ENCODE data around the gene HIBCH. TPM values are rescaled to one million over a fixed set of nuclear protein-coding genes. Genes with fewer than 3 reads are reported as not detected.

HIBCH gene
- total and polyA plus RNA-seq, 2 experiments from 2014 or later = 15.9 to 70.0 TPM

DNA sequence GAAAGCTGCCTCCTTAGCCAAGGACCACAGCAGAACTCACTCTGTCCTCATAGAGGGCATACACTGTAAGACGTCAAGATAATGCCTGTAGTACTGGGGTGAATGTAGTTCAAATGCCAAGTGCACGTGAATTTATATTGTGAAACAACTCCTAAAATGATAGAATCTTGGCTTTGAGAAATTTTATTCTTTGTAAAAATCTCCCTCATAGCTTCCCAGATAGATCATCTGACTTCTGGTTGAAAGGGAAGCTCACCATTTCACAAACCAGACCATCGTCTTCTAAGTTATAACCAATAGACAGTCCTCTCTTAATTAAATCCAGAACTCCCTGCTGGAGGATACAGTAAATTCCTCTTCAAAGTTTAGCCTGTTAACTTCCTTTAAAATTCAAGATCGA lies 146.2 kb downstream of the HIBCH start:
- no peak overlapping the region for H3K4me3 ChIP-seq
- no peaks in the 10 kb centered on the region for H3K27me3 ChIP-seq
- no peak overlapping the region for H3K27ac ChIP-seq
- H3K9me3 ChIP-seq (ENCODE audit: low read depth) = no peaks in the 10 kb centered on the region
- DNase-seq (ENCODE audit: low read depth in 1 of 2, low spot score in 1 of 2) = no peak
- no peaks in the 10 kb centered on the region for H3K36me3 ChIP-seq
- peaks cover 8% of the 10 kb centered on the region for H3K4me1 ChIP-seq (ENCODE audit: low read depth)
- TF ChIP-seq, protein P1, sequence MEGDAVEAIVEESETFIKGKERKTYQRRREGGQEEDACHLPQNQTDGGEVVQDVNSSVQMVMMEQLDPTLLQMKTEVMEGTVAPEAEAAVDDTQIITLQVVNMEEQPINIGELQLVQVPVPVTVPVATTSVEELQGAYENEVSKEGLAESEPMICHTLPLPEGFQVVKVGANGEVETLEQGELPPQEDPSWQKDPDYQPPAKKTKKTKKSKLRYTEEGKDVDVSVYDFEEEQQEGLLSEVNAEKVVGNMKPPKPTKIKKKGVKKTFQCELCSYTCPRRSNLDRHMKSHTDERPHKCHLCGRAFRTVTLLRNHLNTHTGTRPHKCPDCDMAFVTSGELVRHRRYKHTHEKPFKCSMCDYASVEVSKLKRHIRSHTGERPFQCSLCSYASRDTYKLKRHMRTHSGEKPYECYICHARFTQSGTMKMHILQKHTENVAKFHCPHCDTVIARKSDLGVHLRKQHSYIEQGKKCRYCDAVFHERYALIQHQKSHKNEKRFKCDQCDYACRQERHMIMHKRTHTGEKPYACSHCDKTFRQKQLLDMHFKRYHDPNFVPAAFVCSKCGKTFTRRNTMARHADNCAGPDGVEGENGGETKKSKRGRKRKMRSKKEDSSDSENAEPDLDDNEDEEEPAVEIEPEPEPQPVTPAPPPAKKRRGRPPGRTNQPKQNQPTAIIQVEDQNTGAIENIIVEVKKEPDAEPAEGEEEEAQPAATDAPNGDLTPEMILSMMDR (IDR thresholded peaks at IDR 0.05; ENCODE audit: low read depth, low read length) = no peak

DNA sequence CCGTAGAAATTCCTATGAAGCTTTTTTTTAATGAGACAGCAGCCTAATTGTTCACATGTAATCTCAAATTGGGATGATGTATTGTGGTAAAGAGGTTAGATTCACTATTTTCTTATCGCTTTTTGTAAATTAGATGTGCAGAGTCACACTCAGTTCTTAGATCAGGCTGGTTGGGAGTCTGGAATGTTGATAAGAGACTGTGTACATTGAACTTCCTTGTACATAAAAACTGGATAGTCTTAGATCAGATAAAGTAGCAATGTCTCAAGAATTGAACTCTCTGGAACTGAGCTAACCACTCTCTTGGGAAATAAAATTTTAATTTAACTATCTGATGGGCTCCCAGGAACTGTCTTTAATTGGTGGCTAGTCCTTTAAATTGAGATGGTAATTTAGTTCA lies 149.0 kb downstream of the HIBCH start:
- H3K36me3 ChIP-seq = no peaks in the 10 kb centered on the region
- TF ChIP-seq, protein P1 (IDR thresholded peaks at IDR 0.05; ENCODE audit: low read depth, low read length) = no peak
- no peak for DNase-seq (ENCODE audit: low read depth in 1 of 2, low spot score in 1 of 2)
- H3K4me3 ChIP-seq = no peak overlapping the region
- no peaks in the 10 kb centered on the region for H3K4me1 ChIP-seq (ENCODE audit: low read depth)
- H3K9me3 ChIP-seq (ENCODE audit: low read depth) = no peaks in the 10 kb centered on the region
- no peak overlapping the region for H3K27ac ChIP-seq
- no peaks in the 10 kb centered on the region for H3K27me3 ChIP-seq

DNA sequence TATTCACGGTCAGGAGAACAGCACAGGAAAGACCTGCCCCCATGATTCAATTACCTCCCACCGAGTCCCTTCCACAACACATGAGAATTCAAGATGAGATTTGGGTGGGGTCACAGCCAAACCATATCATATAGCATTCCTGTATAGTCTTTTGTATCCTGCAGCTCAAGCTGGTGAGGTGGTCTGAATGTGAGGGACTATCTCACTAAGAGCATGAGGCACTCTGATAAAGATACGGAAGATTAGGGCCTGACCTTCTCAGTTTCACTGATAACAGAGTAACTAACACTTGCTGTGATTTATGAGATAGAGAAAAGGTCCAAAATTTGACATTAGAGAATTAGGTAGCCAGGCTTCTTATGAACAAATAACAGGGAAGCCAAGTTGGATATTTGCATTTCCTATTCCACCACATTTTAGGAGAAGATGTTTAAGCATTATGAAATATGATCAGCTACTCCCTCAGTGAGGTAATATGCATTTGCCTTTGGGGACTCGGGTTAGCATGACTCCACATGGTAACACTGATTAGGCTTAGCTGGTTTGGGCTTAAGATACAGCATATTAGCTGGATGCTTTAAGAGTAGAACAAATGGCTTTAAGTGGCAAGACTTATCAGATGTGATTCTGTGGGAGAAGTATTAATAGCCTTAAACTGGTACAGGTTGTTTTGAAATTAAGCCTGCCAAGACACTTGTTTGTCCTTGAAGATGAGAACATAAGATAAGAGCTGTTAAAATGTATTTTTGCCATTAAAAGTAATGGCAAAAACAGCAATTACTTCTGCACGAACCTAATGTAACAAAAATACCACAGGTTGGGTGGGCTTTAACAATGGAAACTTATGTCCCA lies 150.2 kb downstream of the HIBCH start:
- H3K27ac ChIP-seq = no peak overlapping the region
- no peaks in the 10 kb centered on the region for H3K9me3 ChIP-seq (ENCODE audit: low read depth)
- no peaks in the 10 kb centered on the region for H3K4me1 ChIP-seq (ENCODE audit: low read depth)
- DNase-seq (ENCODE audit: low read depth in 1 of 2, low spot score in 1 of 2) = no peak
- no peaks in the 10 kb centered on the region for H3K27me3 ChIP-seq
- H3K36me3 ChIP-seq = no peaks in the 10 kb centered on the region
- H3K4me3 ChIP-seq = no peak overlapping the region
- TF ChIP-seq, protein P1 (IDR thresholded peaks at IDR 0.05; ENCODE audit: low read depth, low read length) = no peak

DNA sequence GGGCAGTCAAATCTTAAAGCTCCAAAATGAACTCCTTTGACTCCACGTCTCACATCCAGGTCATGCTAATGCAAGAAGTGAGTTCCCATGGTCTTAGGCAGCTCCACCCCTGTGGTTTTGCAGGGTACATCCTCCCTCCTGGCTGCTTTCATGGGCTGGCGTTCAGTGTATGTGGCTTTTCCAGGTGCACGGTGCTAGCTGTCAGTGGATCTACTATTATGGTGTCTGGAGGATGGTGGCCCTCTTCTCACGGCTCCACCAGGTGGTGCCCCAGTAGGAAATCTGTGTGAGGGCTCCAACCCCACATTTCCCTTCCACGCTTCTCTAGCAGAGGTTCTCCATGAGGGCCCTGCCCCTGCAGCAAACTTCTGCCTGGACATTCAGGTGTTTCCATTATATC lies 151.9 kb downstream of the HIBCH start:
- H3K27me3 ChIP-seq = no peaks in the 10 kb centered on the region
- H3K36me3 ChIP-seq = no peaks in the 10 kb centered on the region
- TF ChIP-seq, protein P1 (IDR thresholded peaks at IDR 0.05; ENCODE audit: low read depth, low read length) = no peak
- H3K9me3 ChIP-seq (ENCODE audit: low read depth) = no peaks in the 10 kb centered on the region
- DNase-seq (ENCODE audit: low read depth in 1 of 2, low spot score in 1 of 2) = no peak
- H3K4me3 ChIP-seq = no peak overlapping the region
- no peak overlapping the region for H3K27ac ChIP-seq
- H3K4me1 ChIP-seq (ENCODE audit: low read depth) = no peaks in the 10 kb centered on the region

DNA sequence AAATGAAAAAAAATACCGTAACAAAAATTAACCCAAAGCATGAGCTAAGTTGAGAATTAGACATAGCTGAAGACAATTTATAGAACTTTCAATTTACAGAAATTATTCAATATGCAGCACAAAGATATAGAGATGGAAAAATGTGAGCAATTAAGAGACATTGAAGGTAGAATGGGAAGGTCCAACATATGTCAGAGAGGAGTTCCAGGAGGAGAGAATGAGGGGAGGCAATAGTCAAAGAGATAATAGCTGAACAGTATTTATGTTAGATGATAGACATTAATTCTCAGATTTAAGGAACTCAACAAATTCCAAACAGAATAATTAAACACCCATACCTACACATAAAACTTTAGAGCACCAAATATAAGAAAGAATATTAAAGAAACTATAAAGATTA lies 154.1 kb downstream of the HIBCH start:
- no peaks in the 10 kb centered on the region for H3K4me1 ChIP-seq (ENCODE audit: low read depth)

More for the DNA sequence above, 154.1 kb downstream of the HIBCH start:
- TF ChIP-seq, protein P1 (IDR thresholded peaks at IDR 0.05; ENCODE audit: low read depth, low read length) = no peak
- no peak overlapping the region for H3K27ac ChIP-seq
- no peaks in the 10 kb centered on the region for H3K27me3 ChIP-seq
- no peak for DNase-seq (ENCODE audit: low read depth in 1 of 2, low spot score in 1 of 2)
- H3K9me3 ChIP-seq (ENCODE audit: low read depth) = no peaks in the 10 kb centered on the region
- no peaks in the 10 kb centered on the region for H3K36me3 ChIP-seq
- no peak overlapping the region for H3K4me3 ChIP-seq

Data from cardiac muscle cell (in vitro differentiated cells and primary cell).